ENCODE results near the gene C2CD2.

DNA sequence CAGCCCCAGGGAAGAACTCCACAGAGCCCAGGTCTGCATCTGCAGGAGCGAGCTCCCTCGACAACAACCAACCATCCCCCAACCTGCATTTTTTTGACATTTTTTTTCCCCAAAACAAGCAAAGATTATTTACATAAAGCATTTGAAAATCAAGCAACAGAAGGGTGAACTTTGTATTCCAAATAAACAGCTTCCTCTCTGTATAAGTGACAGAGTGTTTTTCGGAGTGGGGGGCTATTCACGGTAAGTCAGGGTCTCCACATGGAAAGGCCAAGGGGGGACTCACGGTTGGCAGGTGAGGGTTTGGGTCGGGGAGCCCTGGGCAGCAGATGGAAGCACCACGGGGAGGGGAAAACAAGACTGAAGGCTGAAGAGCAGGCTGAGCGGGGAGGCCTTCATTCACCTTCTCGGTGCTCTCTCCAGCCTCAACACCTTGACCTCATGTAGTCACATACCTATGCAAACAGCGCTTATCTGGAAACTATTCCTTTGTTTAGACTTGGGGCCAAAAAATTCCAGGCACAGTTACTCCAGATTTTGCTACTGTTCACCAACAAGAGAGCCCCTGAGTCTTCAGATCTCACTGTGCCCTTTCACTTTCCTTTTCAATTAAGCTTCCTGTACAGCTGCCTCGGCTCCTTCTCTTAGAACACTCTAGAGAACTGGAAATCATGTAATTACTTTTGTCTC is 27.6 kb downstream of the C2CD2 start:
- TF ChIP-seq GATA2 (IDR thresholded peaks at IDR 0.05; ENCODE audit: low read depth, low read length) (no peak), GATA3 (IDR thresholded peaks at IDR 0.05; ENCODE audit: low read depth, low read length) (no peak)

All from SH-SY5Y (cell line).